ENCODE measurements around the gene KRT7.

Gene KRT7

DNA sequence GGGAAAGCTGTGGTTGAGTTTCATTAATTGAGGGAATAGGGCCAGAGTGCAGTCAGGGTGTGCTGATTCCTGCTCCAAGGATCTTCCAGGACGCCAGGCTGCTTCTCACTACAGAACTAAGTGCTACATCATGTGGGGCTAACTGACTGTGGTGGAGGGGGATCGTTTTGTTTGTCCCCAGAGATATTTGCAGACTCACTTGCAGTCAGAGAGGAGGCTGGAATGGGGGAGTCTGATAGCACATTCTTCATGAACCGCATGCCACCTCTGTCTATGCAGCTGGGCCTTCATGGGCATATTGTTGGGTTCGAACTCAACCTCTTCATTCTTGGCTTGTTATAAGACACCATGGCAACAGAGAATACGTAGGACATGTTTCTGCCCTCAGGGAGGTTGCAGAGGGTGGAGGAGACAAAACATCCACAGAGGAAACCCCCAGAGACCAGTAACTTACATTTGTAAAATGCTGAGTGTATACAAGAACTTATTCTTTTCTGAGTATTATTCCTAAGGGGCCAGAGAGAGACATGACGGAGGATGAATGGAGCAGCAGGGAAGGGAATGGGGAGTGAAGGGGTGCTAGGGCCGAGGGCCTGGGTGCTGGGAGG, 13.0 kb downstream of the KRT7 start:
- no peak overlapping the region for H3K4me3 ChIP-seq (replicated peaks; ENCODE audit: low read depth, low read length)
- no peak for DNase-seq (ENCODE audit: low read depth)
- TF ChIP-seq, protein P1, sequence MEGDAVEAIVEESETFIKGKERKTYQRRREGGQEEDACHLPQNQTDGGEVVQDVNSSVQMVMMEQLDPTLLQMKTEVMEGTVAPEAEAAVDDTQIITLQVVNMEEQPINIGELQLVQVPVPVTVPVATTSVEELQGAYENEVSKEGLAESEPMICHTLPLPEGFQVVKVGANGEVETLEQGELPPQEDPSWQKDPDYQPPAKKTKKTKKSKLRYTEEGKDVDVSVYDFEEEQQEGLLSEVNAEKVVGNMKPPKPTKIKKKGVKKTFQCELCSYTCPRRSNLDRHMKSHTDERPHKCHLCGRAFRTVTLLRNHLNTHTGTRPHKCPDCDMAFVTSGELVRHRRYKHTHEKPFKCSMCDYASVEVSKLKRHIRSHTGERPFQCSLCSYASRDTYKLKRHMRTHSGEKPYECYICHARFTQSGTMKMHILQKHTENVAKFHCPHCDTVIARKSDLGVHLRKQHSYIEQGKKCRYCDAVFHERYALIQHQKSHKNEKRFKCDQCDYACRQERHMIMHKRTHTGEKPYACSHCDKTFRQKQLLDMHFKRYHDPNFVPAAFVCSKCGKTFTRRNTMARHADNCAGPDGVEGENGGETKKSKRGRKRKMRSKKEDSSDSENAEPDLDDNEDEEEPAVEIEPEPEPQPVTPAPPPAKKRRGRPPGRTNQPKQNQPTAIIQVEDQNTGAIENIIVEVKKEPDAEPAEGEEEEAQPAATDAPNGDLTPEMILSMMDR (IDR thresholded peaks at IDR 0.05; ENCODE audit: low read length, missing control alignments) = no peak

DNA sequence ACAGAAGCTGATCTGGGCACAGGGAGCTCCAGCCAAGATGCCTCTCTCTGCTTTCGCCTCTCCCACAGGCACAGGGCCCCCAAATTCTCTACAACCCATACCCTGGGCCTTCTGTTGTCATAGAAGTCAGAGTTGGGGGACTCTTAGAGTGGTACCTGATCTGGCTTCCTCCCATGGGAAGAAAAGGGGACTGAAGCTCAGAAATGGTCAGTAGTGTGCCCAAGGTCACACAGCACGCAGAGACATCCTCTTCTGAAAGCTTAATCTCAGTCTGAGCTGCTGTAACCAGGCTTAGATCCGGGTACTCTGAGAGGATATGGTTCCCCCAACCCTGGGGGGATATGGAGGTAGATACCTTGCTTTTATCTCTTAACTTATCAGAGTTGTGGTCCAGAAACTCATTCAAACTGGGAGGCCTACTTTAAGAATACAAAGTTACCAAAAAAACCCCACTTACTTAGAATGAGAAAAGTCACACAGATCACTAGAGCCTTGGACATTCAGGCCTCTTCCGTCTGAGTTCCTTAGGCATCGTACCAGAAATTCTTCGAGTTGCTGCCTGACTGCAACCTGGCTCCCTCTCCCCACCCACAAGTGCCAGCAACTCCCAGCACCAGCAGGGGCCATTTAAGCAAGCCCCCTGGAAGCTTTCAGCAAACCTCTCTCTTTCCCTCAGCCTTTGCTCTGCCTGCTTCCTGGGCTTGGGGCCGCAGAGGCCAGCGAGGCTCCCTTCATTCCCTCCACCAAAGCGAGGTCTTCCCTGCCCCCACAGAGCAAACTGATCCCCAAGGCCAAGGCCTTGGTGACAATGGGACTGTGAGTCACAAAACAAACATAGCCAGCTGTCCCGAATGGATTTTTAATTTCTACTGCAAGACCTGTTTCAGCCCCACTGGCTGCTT, 13.9 kb downstream of the KRT7 start:
- TF ChIP-seq, protein P1 (IDR thresholded peaks at IDR 0.05; ENCODE audit: low read length, missing control alignments) = no peak
- H3K4me3 ChIP-seq (replicated peaks; ENCODE audit: low read depth, low read length) = no peak overlapping the region
- DNase-seq (ENCODE audit: low read depth) = no peak

DNA sequence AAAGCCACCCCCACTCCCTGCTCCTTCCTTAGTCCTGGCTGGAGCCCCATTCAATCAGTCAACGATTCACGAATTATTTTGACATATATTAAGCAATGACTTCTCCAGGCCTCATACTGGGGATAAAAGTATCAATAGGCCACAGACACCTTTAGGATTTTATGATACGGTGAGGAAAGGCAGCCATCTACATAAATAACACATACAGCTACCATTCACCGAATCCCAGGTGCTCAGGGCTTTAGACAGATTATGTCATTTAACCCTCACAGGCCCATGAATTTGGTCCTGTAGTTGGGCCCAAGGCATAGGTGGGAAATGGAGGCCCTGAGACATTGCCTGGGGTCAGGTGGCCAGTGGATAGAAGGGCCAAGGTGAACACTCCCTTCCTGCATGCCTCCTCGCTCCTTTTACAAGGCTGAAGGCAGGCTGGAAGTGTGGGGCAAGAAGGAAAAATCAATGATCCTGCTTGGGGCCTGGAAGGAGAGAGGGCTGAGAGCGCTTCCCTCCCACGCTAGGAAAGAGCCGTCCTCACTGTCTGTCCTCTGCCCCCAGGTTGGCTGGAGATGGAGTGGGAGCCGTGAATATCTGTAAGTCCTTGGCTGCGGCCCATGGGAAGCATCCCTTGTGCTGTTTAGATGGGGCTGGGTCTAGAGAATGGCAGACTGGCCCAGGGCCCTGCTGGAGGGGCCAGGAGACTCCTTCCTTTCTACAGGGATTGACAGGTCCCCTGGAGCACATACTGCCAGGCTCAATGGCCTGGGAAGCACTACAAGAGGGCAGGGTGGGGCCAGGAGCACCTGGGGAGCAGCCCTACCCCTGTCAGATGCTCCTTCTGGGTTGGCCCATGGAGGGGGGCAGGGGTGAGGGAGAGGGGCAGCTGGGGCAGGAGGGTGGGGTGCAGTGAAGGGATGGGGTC, 14.8 kb downstream of the KRT7 start:
- no peak overlapping the region for H3K4me3 ChIP-seq (replicated peaks; ENCODE audit: low read depth, low read length)
- TF ChIP-seq, protein P1 (IDR thresholded peaks at IDR 0.05; ENCODE audit: low read length, missing control alignments) = no peak
- no peak for DNase-seq (ENCODE audit: low read depth)

DNA sequence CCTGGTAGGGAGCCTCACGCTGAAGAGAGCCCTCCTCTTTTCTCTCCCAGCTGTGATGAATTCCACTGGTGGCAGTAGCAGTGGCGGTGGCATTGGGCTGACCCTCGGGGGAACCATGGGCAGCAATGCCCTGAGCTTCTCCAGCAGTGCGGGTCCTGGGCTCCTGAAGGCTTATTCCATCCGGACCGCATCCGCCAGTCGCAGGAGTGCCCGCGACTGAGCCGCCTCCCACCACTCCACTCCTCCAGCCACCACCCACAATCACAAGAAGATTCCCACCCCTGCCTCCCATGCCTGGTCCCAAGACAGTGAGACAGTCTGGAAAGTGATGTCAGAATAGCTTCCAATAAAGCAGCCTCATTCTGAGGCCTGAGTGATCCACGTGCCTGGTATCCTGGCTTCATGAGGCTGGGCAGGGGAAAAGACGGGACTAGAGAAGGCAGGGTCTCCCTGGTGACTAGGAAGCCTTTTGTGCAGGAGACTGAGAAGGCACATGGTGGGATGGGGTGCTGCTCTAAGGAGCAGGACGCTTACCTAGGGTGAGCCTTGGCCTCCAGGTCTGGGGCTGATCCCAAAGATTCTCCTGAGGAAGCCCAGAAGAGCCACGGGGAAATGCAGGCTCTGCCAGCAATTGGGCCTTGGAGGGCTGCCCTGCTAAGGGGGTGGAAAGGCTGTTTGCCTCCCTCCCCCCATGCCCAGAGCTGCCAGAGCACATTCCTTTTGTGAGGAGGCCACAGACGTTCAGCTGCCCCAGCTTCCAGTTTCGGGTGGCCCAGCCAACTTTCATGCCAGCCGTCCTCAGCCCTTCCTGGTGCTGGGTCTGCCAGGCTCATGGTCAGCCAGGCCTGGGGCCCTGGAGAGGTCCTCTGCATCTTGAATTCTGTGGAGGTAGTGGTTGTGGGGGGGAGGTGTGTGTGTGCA, 15.8 kb downstream of the KRT7 start:
- DNase-seq (ENCODE audit: low read depth) = no peak
- TF ChIP-seq, protein P1 (IDR thresholded peaks at IDR 0.05; ENCODE audit: low read length, missing control alignments) = no peak
- H3K4me3 ChIP-seq (replicated peaks; ENCODE audit: low read depth, low read length) = no peak overlapping the region

DNA sequence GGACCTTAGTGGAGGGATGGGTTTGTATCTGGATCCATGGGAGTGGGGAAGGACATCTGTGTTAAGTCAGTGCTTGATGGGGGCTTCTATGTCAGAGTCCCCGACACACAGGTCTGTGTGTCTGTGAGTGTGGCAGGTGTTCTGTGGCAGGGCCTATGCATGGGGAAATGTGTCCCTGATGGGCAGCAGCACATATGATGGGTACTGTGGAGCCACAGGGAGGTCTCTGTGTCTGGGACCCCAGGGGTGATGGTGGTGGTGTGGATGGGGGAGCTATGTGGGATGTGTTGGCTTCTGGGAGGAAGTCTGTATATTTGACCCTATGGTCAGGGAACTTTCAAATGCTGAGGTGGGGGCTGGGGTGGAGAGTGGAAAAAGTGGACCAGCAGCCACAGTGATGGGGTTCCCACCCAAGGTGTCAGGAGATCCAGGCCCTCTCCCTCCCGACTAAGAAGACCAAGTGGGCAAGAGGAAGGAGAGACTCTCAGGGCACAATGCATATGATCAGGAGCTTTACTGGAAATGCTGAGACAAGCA, 16.5 kb downstream of the KRT7 start:
- no peak overlapping the region for H3K4me3 ChIP-seq (replicated peaks; ENCODE audit: low read depth, low read length)
- TF ChIP-seq, protein P1 (IDR thresholded peaks at IDR 0.05; ENCODE audit: low read length, missing control alignments) = no peak
- no peak for DNase-seq (ENCODE audit: low read depth)
